Measurements from ENCODE around the gene METTL25B.

The METTL25B gene

DNA sequence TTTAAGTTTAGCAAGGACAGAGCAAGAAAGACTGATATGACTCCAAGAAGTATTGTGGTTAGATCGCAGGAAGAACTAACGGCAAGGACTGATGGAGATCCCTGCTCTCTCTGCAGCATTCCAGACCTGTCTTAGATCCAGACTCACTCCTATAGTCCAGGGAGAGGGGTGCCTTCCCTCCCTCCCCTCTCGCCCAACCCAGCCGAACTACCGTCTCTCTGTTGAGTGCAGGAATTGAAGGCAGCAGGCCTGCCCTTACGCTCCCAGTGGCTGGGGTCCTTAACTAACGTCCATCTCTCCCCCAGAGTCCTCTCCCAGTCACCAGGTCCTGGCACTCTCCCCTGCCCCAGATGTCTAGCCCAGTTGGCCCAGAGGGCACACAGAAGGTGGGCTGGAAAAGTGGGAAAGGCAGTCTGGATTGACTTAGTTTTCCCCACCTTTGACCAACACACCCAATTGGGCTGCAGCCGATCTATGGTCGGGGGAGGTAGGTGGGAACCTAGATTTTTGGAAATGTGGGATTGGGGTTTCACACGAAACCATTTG, 24.0 kb upstream of the METTL25B start:
- TF ChIP-seq, protein P1, sequence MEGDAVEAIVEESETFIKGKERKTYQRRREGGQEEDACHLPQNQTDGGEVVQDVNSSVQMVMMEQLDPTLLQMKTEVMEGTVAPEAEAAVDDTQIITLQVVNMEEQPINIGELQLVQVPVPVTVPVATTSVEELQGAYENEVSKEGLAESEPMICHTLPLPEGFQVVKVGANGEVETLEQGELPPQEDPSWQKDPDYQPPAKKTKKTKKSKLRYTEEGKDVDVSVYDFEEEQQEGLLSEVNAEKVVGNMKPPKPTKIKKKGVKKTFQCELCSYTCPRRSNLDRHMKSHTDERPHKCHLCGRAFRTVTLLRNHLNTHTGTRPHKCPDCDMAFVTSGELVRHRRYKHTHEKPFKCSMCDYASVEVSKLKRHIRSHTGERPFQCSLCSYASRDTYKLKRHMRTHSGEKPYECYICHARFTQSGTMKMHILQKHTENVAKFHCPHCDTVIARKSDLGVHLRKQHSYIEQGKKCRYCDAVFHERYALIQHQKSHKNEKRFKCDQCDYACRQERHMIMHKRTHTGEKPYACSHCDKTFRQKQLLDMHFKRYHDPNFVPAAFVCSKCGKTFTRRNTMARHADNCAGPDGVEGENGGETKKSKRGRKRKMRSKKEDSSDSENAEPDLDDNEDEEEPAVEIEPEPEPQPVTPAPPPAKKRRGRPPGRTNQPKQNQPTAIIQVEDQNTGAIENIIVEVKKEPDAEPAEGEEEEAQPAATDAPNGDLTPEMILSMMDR (IDR thresholded peaks at IDR 0.05; ENCODE audit: insufficient read depth, low read length, missing control alignments): no peak
- POLR2A ChIA-PET: interaction anchor here (2.5 kb wide), 1 partner anchor 13 kb away, joined by 8 read pairs; no protein-coding TSS in a partner anchor
- H3K4me3 ChIP-seq (ENCODE audit: low read depth, low read length): peak overlapping the region; percentile 55
- CTCF ChIA-PET: interaction anchor here (1.2 to 49.8 kb wide), 6 partner anchors 10 to 156 kb away, joined by 5 to 2951 read pairs (median 19); partner anchors contain the start of genes CRABP2, ISG20L2, METTL25B and NES
- no peak for DNase-seq (ENCODE audit: low read depth, low spot score)

DNA sequence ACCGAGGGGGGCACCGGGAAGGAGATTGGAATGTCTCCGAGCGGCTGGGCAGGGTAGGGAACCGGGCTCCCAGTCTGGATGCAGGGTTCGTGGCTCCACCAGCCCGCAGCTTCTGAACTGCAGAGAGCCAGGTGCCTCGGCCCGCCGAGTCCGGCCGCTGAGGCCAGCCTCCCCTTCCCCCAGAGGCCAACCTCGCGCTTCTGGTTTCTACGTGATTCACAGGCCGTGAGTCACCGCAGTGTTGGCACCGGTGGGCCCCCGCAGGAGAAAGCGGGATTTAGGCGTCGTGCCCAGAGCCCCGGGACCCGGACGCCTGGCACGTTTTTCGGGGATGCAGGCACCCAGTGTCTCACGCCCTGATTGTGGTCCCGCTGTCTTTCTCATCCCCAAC, 23.3 kb upstream of the METTL25B start:
- POLR2A ChIA-PET: interaction anchor here (2.5 kb wide), 1 partner anchor 14 kb away, joined by 8 read pairs; no protein-coding TSS in a partner anchor

DNA sequence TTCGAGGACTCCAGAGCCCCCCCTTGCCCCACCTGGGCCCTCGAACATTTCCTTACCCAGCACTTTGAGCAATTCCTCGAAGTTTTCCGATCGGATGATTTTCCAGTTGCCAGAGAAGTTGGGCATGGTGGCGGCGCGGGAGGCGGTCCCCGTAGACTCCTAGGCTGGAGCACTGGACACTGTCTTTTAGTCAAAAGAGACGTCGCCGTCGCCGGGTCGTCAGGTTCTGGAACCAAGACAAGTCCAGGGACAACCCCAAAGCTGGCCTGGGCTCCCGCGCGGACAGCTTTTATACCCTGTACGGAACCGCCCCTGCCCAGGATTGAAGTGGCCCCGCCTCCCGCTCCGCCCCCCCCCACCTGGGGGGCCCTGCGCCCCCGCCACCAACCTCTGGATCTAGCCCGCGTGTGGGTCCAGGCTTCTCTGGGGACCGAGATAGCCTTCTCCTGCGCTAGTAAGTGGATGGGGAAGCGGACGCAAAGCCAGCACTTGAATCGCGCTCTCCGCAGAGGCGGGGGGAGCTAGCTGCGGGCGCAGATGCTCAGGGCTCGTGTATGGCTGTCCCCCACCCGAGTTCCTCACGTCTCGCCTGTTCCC, 22.9 kb upstream of the METTL25B start, which contains the start of gene CRABP2:
Gene CRABP2 (minus strand): TSS at position 263 of the 597 bp plus-strand sequence. CDS start 137 bp downstream, at position 126.
- TF ChIP-seq, protein P1 (IDR thresholded peaks at IDR 0.05; ENCODE audit: insufficient read depth, low read length, missing control alignments): no peak
- ChIA-PET POLR2A (interaction anchor here (0.7 to 2.5 kb wide), 4 partner anchors 14 to 44 kb away, joined by 3 to 8 read pairs (median 4); no protein-coding TSS in a partner anchor), CTCF (interaction anchor here (0.7 to 49.8 kb wide), 15 partner anchors 11 to 212 kb away, joined by 3 to 2951 read pairs (median 6); partner anchors contain the start of genes CRABP2, HAPLN2, ISG20L2 and METTL25B)
- H3K4me3 ChIP-seq (ENCODE audit: low read depth, low read length): peak within 1 kb of the TSS; percentile 55
- no peak for DNase-seq (ENCODE audit: low read depth, low spot score)

More for the DNA sequence above, 23.3 kb upstream of the METTL25B start:
- CTCF ChIA-PET: interaction anchor here (1.3 to 49.8 kb wide), 9 partner anchors 11 to 155 kb away, joined by 3 to 2951 read pairs (median 9); partner anchors contain the start of genes CRABP2, ISG20L2, METTL25B and NES
- no peak for DNase-seq (ENCODE audit: low read depth, low spot score)
- H3K4me3 ChIP-seq (ENCODE audit: low read depth, low read length): peak overlapping the region; percentile 55
- TF ChIP-seq, protein P1 (IDR thresholded peaks at IDR 0.05; ENCODE audit: insufficient read depth, low read length, missing control alignments): no peak

DNA sequence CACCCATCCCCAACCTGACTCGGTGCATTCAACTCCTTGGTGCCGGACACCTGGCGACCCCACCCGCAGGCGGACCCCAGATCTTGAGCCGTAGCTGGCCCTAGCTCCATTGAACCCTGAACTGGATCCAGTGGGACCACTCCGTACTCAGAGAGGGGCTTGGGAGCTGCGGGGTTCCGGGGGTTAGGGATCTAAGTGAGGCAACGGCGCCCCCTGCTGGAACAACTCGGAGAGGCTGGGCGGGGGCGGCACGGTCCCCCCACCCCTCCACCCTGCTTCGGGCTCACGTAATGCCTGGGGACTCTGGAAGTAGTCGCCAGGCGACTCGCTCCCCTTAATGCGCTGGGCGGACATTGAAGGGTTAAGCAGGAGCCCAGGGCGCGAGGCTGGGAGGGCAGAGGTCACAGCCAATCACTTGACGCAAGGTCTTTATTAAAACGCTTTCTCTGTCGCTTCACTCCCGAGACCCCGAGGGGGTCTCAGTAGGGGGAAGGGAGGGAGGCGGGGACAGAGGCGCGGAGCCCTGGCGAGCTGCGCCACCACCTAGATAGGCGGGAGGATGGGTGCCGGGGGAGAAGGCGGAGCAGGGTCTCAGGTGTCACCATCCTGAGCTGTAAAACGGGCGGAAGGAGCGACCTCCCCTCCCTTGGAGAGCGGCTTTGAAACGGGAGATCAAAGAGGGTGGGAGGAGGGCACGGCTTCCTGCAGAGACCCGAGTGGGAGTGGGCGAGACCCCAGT, 22.2 kb upstream of the METTL25B start:
- no peak for DNase-seq (ENCODE audit: low read depth, low spot score)

DNA sequence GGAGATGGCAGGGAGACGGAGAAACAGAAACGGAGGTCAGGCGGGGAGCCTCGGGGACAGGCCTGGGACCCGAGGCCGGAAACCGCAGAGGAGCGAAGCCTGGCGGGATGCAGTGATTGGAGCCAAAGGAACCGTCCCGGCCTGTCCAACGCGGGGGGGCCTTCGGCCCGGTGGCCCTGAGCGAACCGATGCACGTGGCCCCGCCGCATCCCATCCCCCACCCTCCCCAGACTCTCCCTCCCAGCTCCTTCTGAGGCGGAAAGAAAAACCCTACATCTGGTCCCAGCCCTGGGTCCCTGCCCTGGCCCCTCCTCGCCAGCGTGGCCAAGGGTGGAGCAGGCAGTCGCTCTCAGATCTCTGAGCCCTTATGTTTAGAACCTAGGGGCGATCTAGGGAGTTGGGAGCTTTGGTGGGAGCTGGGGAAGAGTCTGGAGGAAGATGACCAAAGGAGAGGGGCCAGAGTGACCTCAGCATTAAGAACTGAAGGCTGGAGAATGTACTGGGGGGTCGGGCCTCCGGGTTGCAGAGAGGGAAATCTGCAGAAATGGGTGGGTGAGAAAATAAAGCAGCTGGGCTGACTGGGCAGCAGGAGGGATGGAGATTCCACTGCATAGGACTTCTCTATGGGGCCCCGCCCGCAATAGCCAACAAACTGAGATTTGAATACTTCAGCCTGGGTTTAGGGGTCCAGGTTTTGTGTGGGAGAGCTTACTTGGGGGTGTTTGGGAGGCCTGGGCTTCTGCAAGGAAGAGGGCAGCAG, 21.4 kb upstream of the METTL25B start:
- ChIA-PET CTCF (interaction anchor here (0.5 to 49.8 kb wide), 19 partner anchors 11 to 220 kb away, joined by 3 to 2951 read pairs (median 4); partner anchors contain the start of genes CRABP2, ISG20L2, METTL25B and NES), POLR2A (interaction anchor here (0.6 to 2.5 kb wide), 6 partner anchors 16 to 46 kb away, joined by 3 to 8 read pairs (median 4); partner anchors contain the start of genes HDGF, ISG20L2 and METTL25B)
- no peak for DNase-seq (ENCODE audit: low read depth, low spot score)
- TF ChIP-seq, protein P1 (IDR thresholded peaks at IDR 0.05; ENCODE audit: insufficient read depth, low read length, missing control alignments): no peak
- peak overlapping the region; percentile 18 for H3K4me3 ChIP-seq (ENCODE audit: low read depth, low read length)

More for the DNA sequence above, 22.2 kb upstream of the METTL25B start:
- TF ChIP-seq, protein P1 (IDR thresholded peaks at IDR 0.05; ENCODE audit: insufficient read depth, low read length, missing control alignments): peak; percentile 88
- ChIA-PET POLR2A (interaction anchor here (0.6 to 2.5 kb wide), 5 partner anchors 15 to 45 kb away, joined by 3 to 8 read pairs (median 3); partner anchors contain the start of gene HDGF), CTCF (interaction anchor here (0.6 to 49.8 kb wide), 22 partner anchors 11 to 211 kb away, joined by 3 to 2951 read pairs (median 4); partner anchors contain the start of genes CRABP2, HAPLN2, ISG20L2 and METTL25B)
- H3K4me3 ChIP-seq (ENCODE audit: low read depth, low read length): peak overlapping the region; percentile 55

All from AG04449 (cell line).